GM21786 (cell line): ENCODE data around the gene ZCWPW1.
"Not testable (repeated sequence)": the region's sequence is repeated elsewhere in the genome, so short reads cannot be mapped to it uniquely, and the experiment has no call there.

ENCODE experiments used
- ATAC-seq: cut with Tn5 transposase; IDR thresholded peaks from one replicate; pipeline ENCODE4 v1.9.1; 2021; ENCODE audit not compliant: unreplicated experiment

The ZCWPW1 gene

DNA sequence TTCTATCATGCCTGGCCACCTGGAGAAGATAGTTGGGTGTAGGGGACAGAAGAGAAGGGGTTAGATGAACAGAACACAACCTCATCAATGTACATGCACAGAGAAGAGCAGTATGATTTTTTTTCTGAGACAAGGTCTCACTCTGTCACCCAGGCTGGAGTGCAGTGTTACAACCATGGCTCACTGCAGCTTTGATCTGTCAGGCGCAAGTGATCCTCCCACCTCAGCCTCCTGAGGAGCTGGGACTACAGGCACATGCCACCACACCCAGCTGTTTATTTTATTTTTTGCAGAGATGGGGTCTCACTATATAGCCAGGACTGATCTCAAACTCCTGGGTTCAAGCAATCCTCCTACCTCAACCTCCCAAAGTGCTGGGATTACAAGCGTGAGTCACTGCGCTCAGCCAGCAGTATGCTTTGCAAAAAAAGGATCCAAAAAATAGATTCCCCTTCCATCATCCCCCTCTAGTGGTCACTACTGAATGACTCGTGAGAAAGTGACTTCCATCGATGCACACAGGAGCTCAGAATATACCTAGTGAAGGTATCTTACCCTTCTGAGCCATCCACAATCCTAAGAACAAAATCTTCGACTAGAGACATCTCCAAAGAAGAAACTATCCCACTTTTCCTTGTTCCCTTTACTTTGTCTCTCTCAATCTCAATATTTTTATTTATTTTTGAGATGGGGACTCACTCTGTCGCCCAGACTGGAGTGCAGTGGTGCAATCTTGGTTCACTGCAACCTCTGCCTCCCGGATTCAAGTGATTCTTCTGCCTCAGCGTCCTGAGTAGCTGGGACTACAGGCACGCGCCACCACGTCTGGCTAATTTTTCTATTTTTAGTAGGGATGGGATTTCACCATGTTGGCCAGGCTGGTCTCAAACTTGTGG, 21.0 kb downstream of the ZCWPW1 start:
- ATAC-seq: no peak

DNA sequence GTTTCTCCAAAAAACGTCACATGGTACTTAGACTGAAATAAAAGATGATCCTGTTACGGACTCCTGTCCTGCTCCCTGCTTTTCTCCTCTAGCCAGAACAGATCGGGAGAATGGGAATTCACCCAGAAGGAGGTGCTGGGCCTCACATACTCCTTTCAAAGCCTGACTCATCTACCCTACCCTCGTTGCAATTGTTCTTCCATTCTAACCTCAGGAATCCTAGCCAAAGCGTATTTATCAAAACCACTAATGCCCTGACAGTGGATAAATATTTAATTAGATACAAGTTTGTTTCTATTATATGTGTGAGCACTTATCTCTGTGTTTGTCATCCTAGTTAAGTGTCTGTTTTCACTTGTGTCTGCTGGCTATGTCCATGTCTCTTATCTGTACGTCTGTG, 21.7 kb downstream of the ZCWPW1 start:
- ATAC-seq: no peak

DNA sequence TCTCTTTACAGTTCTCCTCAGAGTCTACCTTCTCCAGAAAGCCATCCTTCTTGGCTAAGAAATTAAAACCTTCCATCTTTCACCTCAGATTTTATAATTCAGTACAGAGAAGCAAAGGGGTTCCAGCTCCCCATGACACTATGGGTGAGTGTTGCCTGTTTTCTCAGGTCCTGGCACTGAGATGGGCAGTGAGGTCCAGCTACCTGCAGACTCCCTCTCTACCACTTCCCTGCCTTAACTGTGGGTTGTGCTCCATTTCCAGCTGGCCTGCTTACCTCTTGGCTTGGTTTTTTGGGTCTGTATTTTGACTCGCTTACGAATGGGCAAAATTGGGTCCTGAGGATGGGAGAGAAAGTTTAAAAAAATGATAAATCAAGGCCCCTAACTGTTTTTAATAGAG, 26.3 kb downstream of the ZCWPW1 start:
- ATAC-seq: no peak

DNA sequence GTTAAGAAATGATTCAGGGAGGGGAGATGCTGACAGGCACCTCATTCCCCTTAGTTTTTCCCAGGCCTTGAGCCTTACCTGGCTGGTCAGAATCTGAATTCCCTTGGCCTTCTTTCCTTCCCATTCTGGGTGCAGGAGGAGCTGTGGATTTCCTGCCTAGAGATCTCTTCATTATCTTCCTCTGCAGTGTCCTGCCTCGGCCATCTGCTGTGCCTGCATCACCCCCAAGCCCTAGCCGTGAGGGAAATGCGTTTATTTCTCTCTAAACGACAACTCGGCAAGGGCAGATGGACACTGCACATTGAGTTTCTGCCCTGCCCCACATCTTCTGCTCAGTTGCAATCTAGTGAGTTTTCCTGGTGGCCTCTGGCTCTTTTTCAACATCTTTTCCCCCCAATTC, 26.7 kb downstream of the ZCWPW1 start:
- ATAC-seq: no peak

DNA sequence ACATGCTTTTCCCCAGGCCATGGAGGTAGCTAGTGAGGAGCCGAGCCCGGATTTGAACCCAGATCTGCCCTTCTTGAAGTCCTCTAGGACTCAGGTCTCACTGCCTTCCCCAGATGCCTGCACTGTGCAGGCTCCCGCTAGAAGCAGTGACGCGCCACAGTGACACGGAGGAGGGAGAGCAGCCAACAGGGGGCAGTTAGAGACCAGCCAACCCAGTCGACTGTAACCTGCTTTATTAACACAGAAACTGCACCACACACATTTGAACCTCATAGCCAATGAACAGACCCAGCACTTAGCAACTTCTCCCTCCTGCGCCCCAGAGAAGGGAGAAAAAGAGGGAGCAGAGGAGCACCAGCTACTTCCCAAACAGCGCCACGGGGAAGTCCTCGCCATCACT, 27.8 kb downstream of the ZCWPW1 start:
- no peak for ATAC-seq

DNA sequence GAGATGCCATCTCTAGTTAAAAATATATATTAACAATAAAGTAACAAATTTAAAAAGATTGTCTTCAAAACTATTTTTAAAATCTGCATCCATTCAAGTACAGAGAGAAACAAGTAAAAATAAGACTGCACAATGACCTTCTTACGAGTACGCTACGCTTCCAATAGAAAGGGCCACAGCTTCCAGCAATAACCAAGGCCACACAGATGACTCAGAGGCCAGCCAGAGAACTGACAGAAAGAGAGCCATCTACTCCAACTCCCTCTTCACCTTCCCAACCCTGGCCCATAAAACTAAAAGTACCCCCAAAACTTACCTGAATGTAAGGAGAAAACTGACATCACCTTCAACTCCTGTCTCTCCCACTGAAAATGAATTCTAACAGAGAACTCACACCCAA, 28.5 kb downstream of the ZCWPW1 start:
- no peak for ATAC-seq

DNA sequence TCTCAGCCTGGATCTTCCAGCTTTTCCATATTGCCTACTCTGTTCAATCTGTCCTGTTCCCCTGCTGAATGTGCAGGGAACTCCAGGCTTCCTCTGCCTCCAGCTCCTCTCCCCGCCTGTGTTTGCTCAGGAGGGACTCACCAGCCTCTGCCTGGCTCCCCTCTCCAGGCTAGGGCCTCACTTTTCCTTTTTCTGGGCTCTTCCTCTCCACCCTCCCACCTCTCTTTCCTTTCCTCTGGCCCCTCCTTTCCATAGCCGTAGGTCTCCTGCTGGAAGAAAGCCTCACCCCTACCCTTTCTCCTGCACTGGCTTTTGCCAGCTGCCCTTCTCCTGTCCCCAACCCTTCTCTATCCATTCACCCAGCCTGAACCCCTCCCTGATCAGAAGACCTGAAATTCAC, 30.3 kb downstream of the ZCWPW1 start:
- no peak for ATAC-seq

DNA sequence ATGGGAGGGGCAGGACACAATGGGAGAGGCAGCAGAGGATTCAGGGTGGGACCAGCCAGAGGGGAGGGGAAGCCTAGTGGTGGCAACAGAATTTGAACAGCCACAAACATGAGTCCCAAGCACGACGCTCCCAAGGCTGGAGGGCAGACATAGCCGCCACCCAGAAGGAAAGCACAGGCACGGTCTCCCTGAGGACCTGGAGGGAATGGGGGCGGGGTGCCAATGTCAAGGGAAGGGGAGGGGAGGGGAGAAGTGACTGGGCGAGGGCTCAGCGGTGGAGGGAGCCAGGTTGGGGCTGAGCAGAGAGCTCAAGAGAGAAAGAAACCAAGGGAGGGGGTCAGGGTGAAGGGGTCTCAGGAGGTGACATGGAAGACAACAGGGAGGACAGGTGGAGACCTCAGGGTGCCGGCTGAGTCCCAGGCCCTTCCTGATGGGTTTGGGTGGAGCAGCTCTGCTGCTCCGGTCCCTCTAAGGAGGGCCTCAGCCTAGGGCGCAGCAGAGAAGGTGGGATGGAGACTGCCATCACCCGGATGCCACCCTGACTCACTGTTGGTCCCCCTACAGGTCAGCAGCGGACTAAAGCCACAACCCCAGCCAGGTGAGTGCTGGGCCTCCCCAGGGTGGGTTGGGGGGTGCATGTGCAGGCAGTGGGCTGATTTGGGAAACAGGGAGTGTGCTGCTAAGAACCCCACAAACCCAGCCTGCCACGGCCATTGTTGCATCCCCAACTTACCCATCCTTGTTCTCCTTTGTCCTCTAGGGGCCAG, 31.0 kb downstream of the ZCWPW1 start:
- ATAC-seq: no peak

DNA sequence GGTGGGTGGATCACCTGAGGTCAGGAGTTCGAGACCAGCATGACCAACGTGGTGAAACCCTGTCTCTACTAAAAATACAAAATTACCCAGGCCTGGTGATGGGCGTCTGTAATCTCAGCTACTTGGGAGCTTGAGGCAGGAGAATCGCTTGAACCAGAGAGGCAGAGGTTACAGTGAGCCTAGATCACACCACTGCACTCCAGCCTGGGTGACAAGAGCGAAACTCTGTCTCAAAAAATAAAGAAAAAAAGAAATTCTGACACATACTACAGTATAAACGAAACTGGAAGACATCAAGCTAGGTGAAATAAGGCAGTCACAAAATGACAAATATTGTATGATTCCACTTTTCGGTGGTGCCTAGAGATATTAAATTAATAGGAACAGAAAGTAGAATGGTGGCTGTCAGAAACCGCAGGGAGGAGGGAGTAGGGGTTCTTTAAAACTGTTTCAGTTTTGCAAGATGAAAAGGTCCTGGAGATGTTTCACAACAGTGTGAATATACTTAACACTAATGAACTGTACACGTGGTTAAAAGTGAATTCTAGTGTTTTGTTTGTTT, 32.0 kb downstream of the ZCWPW1 start:
- peak; percentile 93 for ATAC-seq

DNA sequence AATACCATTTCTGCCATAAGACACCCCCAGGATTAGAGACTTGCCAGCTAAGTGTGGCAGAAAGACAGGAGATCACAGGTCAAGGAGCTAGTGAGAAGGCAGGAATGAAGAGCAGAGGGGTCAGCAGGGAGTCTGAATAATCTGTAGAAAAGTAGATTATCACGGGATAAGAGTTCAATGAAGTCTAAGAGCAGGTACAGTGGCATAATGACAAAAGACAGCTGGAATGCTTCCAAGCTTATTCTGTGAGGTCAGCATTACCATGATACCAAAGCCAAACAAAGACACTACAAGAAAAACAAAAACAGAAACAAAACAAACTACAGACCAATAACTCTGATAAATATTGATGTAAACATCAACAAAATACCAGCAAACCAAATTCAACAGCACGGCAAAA, 34.4 kb downstream of the ZCWPW1 start:
- no peak for ATAC-seq

DNA sequence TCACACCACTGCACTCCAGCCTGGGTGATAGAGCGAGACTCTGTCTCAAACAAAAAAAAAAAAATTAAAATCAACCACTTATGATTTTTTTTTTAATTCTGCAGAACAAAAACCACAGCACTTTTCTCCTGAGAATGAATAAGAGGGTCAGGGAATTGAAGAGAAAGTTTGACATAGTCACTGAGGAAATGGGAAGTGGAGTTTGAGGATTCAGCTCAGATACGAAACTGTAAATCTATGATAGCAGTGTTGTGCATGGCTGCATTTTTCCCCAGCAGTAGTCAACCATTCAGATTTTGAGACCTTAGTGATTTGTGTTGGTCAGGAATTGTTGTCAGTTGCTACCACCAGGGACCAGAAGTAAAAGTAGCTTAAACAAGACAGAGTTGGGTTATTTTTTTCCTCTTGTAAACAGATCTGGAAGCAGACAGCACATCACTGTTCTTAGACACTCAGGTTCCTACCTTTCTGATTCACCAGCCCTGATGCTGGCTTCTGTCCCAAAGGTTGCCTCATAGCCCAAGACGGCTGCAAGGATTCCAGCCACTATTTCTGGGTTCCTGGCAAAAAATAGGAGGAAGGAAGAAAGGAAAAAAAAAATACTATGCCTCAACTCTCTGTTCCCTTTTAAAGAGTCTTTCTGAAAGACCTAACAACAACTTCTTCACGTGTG, 35.1 kb downstream of the ZCWPW1 start:
- no peak for ATAC-seq

DNA sequence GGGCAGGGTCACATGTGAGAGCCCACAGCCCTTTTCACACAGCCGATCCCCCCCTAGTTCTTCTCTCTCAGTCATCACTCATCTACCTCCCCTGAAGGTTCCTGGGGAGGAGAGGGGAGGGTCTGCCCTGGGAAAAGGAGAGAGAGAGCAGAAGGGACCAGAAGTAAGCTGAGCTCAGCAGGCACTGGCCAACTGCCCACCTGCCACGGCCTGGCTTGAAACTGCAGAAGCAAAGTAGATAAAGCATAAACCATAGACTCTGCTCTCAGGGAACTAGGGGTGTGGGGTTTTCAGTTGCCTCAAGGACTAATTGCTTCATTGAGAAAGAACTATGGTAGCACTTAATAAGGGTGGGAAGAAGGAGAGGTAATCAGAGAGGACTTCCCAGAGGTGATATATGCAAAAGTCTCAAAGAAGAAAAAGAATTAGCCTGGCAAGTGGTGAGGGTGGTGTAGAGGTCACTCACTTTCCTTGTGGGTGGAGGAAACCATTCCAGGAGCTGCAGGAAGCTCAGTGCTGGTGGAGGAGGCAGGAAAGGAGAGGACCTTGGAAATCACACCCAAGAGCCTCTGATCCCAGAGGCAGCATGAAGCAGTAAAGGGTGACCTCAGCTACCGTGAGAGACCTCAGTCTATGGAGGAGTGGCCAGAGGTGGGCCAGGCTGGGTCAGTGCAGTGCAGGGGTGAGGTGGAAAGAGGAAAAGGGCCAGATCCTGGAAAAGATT, 38.1 kb downstream of the ZCWPW1 start:
- ATAC-seq: no peak

DNA sequence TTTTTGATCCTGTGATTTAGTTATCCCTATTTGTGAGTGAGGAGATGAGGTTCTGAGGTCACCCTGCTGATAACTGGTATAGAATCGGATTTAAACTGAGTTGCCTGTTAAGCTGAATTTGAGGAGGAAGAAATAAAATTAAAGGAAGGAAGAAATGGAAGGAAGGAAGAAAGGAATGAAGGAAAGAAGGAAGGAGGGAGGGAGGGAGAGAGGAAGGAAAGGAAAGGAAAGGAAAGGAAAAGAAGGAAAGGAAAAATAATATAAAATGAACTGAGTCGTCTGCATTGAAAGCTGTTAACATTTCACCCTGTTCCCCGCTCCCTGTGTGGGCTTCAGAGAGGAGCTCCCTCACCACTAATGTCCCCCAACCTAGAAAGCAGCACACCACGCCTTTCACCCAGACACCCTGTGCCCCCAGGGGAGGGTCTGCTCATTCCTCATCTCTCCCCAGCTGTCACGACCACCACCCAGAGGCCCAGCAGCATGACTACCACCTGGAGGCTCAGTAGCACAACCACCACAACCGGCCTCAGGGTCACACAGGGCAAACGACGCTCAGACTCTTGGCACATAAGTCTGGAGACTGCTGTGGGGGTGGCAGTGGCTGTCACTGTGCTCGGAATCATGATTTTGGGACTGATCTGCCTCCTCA, 38.9 kb downstream of the ZCWPW1 start:
- ATAC-seq: no peak

DNA sequence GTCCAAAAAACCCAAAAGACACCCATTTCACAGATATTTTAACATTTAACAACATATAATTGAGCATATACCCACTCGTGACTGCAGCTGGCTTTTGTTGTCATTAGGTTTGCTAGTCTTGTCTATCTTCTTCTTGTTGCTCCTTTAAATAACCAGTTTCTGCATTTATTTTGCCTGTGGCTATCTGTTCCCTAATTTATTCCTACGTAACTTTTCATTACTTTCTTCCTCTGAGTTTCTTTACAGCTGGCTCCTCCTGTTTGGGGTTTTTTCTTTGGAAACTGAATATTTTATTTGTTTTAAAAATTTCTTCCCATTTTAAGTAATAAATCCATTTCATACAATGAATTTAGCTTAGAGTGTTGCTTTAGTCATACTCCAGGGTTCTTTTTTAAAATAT, 40.8 kb downstream of the ZCWPW1 start:
- no peak for ATAC-seq

DNA sequence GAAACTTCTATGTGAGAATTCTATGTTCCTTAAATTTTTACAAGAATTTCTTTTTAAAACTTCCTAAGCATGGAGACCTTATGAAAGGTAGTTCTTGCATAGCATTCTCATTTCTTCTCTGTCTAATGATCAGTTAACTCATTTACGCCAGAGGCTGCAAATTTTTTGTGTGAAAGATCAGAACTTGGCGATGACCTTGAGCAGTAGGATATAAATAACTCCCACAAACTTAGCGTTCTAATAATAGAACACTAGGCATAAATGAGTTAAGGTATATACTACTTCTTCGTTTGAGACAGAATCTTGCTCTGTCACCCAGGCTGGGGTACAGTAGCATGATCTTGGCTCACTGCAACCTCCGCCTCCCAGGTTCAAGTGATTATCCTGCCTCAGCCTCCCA, 41.6 kb downstream of the ZCWPW1 start:
- no peak for ATAC-seq

DNA sequence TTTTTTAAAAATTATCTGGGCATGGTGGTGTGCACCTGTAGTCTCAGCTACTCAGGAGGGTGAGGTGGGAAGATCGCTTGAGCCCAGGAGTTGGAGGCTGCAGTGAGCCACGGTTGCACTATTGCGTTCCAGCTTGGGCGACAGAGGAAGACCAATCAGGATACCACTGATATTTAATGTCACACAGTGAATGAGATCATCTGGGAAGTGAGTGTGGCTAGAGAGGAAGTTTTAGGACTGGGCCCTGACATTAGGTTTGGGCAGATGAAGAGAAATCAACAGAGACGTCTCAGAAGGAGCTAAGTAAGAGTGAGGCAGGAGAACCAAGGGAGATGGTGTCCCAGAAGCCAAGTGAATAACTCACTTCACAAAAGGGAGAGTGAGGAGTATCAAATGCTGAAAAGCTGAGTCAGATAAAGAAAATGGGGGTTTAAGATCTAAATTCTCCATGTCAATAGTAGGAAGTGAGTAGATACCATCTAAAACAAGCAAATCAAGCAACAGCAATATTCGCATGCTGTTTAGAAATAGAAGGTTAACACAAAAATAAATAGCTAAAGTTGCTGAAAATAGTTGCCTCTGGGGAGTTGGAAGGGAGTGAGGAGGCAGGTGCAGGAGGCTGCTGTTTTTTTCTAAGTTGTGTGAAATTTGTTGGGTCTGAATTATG, 43.7 kb downstream of the ZCWPW1 start:
- no peak for ATAC-seq

DNA sequence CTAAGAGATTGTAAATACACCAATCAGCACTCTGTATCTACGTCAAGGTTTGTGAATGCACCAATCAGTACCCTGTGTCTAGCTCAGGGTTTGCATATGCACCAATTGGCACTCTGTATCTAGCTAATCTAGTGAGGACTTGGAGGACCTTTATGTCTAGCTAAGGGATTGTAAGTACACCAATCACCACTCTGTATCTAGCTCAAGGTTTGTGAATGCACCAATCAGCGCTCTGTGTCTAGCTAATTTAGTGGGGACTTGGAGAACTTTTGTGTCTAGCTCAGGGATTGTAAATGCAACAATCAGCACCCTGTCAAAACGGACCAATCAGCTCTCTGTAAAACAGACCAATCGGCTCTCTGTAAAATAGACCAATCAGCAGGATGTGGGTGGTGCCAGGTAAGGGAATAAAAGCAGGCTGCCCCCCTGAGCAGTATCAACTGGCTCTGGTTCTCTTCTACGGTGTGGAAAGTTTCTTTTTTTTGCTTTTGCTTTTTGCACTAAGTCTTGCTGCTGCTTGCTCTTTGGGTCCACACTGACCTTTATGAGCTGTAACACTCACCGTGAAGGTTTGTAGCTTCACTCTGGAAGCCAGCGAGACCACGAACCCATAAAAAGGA, 46.2 kb downstream of the ZCWPW1 start:
- not testable (repeated sequence) for ATAC-seq

DNA sequence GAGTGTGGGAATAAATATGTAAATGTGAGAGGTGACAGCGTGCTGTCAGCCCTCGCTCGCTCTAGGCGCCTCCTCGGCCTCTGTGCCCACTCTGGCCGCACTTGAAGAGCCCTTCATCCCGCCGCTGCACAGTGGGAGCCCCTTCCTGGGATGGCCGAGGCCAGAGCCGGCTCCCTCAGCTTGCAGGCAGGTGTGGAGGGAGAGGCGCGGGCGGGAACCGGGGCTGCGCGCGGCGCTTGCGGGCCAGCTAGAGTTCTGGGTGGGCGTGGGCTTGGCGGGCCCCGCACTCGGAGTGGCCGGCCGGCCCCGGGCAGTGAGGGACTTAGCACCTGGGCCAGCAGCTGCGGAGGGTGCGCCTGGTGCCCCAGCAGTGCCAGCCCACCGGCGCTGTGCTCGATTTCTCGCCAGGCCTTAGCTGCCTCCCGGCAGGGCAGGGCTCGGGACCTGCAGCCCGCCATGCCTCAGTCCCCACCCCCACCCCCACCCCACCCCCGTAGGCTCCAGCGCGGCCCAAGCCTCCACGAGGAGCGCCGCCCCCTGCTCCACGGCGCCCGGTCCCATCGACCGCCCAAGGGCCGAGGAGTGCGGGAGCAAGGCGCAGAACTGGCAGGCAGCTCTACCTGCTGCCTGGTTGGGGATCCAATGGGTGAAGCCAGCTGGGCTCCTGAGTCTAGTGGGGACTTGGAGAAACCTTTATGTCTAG, 46.8 kb downstream of the ZCWPW1 start:
- not testable (repeated sequence) for ATAC-seq

DNA sequence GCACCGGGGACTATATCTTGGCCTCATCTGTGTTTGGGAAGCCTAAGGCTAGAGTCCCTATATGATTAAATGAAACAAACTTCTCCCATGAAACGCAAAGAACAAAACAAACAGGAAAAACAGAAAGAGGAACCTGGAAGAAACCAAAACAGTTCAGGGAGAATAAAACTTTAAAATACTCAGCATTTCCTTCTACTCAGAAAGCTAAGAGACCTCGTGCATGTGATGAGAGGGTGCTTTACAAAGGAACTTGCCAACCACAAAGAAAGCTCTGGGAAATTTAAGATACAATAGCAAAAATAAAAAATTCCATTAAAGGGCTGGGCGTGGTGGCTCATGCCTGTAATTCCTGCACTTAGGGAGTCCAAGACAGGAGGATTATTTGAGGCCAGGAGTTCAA, 48.3 kb downstream of the ZCWPW1 start:
- no peak for ATAC-seq
